Neural progenitor cell (in vitro differentiated cells): ENCODE results near the gene MFGE8.

Experiments
- CTCF ChIP-seq: fragments of 200-600 bp; sonication (generic); IDR thresholded peaks from 2 replicates; pipeline ENCODE4 v1.5.1; 2017; ENCODE audit warnings: antibody characterized with exemption, mild to moderate bottlenecking
- EZH2 ChIP-seq: fragments of 200-600 bp; sonication (generic); IDR thresholded peaks from 2 replicates; pipeline ENCODE4 v1.6.1; 2017; ENCODE audit warnings: antibody characterized with exemption, mild to moderate bottlenecking, moderate library complexity
- EZH2phosphoT487 ChIP-seq: fragments of 200-600 bp; sonication (generic); IDR thresholded peaks from 2 replicates; pipeline ENCODE4 v1.6.1; 2017; ENCODE audit warnings: antibody characterized with exemption

- TF ChIP-seq EZH2 (no peak), CTCF (no peak), EZH2phosphoT487 (no peak)
Observed at GRCh38 chr15:88859550-88859949, 53.6 kb downstream of the MFGE8 start.
